Measurements from ENCODE around the gene TRIM15. TPM values are rescaled to one million over a fixed set of nuclear protein-coding genes. Genes with fewer than 3 reads are reported as not detected.
A peak's percentile ranks its signal among the peaks of the same experiment; 100 is the strongest.

The TRIM15 gene
- total RNA-seq, 6 experiments from 2014 or later = 1.7 to 17.7 (median 5.7) TPM

DNA sequence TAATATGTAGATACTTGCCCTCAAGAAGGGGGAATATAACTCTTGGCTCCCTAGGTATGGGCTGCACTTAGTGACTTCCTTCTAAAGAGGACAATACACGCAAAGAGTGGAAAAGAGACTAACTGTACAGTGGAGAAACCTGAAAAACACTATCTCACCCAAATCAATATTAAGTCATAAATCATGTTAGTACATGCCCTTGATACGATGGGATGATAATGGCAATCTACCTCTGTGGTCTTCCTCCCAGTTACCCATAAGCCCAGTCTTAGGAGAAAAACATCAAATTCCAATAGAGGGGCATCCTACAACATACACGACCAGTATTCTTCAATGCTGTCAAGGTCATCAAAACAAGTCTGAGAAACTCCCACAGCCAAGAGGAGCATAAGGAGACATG is 48.6 kb downstream of the TRIM15 start:
- no peaks in the 10 kb centered on the region for H3K27me3 ChIP-seq
- intact Hi-C loops (cut with DNase I) = no loop called here

DNA sequence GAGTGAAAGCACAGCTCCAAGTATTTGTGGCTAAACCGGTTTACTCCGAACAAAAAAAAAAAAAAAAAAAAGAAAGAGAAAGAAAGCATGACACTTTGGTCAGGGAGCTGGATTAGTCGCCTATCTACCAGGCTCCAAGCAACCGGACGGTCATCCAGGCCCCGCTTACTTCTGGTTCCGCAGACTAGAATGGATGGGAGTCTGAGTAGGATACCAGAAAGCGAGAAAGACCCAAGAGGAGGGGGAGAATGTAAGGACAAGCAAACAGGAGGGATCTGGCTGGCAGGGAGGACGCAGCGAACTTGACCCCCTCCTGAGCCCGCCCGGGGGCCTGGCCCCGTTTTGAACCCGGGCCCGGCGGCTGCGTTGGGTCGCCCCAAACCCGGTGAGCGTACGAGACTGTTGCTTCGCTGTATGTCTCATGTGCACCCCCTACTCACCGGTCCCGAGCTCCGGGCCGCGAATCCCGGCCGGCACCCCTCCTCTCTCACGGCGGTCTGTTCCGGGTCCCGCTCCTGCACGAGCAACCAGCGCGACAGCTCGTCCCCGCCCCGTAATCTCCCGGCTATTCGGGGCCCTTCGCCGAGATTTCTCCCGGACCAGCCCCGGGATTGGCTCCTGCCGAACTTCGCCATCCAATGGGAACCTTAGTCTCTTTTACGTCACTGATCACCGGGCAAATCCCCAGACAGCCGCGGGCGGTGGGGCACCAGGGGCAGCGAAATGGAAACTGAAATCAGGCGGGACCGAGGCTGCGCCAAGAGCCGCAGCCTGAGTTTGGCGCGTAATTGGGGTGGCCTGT is 49.7 kb downstream of the TRIM15 start, which contains the start of gene TRIM26:
Gene TRIM26 (minus strand): TSS at position 542 of the 802 bp plus-strand sequence. CDS start 14,303 bp downstream, outside the sequence.
- WGBS (ENCODE audit: insufficient coverage, low coverage, low lambda C conversion rate, missing lambda C conversion rate) = 0% methylated on average over 6 of the region's 59 CpGs
- TF ChIP-seq, protein P1, sequence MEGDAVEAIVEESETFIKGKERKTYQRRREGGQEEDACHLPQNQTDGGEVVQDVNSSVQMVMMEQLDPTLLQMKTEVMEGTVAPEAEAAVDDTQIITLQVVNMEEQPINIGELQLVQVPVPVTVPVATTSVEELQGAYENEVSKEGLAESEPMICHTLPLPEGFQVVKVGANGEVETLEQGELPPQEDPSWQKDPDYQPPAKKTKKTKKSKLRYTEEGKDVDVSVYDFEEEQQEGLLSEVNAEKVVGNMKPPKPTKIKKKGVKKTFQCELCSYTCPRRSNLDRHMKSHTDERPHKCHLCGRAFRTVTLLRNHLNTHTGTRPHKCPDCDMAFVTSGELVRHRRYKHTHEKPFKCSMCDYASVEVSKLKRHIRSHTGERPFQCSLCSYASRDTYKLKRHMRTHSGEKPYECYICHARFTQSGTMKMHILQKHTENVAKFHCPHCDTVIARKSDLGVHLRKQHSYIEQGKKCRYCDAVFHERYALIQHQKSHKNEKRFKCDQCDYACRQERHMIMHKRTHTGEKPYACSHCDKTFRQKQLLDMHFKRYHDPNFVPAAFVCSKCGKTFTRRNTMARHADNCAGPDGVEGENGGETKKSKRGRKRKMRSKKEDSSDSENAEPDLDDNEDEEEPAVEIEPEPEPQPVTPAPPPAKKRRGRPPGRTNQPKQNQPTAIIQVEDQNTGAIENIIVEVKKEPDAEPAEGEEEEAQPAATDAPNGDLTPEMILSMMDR (IDR thresholded peaks at IDR 0.05) = no peak
- peak; percentile 99 for TF ChIP-seq POLR2A (IDR thresholded peaks at IDR 0.05)
- no peaks in the 10 kb centered on the region for H3K27me3 ChIP-seq

More for the DNA sequence above, 48.6 kb downstream of the TRIM15 start:
- no peaks in the 10 kb centered on the region for H3K9me3 ChIP-seq
- DNase-seq (no peak), ATAC-seq (no peak)
- peak overlapping the region in 2 of 3 donors; percentile 98 to 99 for H3K27ac ChIP-seq
- peak overlapping the region; percentile 76 to 99 (median 95) for H3K4me3 ChIP-seq
- TF ChIP-seq POLR2A (IDR thresholded peaks at IDR 0.05) = no peak
- TF ChIP-seq, protein P1 (IDR thresholded peaks at IDR 0.05) = no peak
- 10% methylated on average over 3 of the region's 3 CpGs for WGBS (ENCODE audit: insufficient coverage, low coverage, low lambda C conversion rate, missing lambda C conversion rate)
- no peaks in the 10 kb centered on the region for H3K36me3 ChIP-seq
- H3K4me1 ChIP-seq = peaks cover 0 to 46% (median 19%) of the 10 kb centered on the region in 4 donors

DNA sequence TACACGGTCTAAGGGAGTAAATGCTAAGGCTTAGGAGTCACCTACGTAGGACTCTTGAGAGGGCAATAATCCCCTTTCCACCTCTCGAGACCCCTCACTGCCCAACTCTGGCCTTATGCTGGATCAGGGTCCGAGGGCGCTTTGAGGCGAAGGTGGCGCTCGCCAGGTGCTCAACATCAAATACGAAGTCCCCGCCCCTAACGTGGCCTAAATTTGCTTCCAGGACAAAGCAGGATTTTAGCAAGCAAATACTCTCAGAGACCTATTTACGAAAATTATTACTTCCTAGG is 50.3 kb downstream of the TRIM15 start:
- H3K36me3 ChIP-seq = no peaks in the 10 kb centered on the region
- peak overlapping the region; percentile 92 to 99 (median 98) for H3K27ac ChIP-seq
- WGBS (ENCODE audit: insufficient coverage, low coverage, low lambda C conversion rate, missing lambda C conversion rate) = 0% methylated on average over 8 of the region's 12 CpGs
- H3K4me1 ChIP-seq = peaks cover 0 to 33% (median 13%) of the 10 kb centered on the region in 4 donors
- intact Hi-C loops (cut with DNase I) = no loop called here
- peak overlapping the region; percentile 76 to 99 (median 95) for H3K4me3 ChIP-seq
- ATAC-seq (no peak), DNase-seq (no peak)
- H3K27me3 ChIP-seq = no peaks in the 10 kb centered on the region
- H3K9me3 ChIP-seq = no peaks in the 10 kb centered on the region
- no peak for TF ChIP-seq POLR2A (IDR thresholded peaks at IDR 0.05)
- TF ChIP-seq, protein P1 (IDR thresholded peaks at IDR 0.05) = no peak

More for the DNA sequence above, 49.7 kb downstream of the TRIM15 start, which contains the start of gene TRIM26:
- Histone ChIP-seq H3K4me1 (peaks cover 0 to 37% (median 15%) of the 10 kb centered on the region in 4 donors), H3K27ac (peak within 1 kb of the TSS; percentile 92 to 99 (median 98)), H3K4me3 (peak within 1 kb of the TSS; percentile 76 to 99 (median 95)), H3K36me3 (no peaks in the 10 kb centered on the region), H3K9me3 (no peaks in the 10 kb centered on the region)
- peak; percentile 87 to 94 (median 90) for ATAC-seq
- peak; percentile 97 to 99 (median 98) for DNase-seq
- intact Hi-C loops (cut with DNase I) = no loop called here

DNA sequence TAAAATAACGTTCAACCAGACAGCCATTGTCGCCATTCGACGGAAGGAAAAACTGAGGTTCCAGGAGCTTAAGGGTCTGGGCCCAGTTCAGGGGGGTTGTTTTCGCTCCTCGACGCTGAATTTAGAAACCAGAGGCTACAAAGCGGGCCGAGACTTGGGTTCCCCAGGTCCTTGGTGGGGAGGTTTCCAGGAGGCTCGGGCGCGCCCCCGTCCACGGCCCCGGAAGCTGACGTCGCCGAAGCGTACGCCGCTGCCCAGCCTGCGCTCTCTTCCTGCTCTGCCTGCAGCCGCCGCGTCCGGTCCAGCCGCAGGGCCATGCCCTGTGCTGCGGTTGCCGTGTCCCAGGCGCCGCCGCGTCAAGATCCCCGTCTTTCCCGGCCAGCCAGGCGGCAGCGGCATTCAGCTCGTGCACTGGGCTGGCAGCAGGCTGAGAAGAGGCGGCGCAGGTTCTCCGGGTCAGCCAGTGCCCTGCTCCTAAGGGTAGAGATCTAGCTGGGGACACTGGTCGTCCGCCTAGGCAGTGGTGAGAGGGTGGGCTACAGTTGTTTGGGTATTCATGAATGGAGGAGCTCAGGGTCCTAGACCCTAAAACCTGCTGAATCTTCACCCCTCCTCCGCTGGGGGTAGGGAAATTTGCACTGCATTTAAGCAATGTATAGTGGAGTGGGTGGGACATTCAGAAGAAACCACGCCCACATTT is 50.8 kb downstream of the TRIM15 start:
- TF ChIP-seq, protein P1 (IDR thresholded peaks at IDR 0.05) = no peak
- TF ChIP-seq POLR2A (IDR thresholded peaks at IDR 0.05) = peak; percentile 90
- DNase-seq = peak; percentile 89 to 92 (median 91)

More for the DNA sequence above, 50.8 kb downstream of the TRIM15 start:
- no peaks in the 10 kb centered on the region for H3K36me3 ChIP-seq
- H3K27ac ChIP-seq = peak overlapping the region; percentile 92 to 99 (median 98)
- WGBS (ENCODE audit: insufficient coverage, low coverage, low lambda C conversion rate, missing lambda C conversion rate) = 3% methylated on average over 8 of the region's 45 CpGs
- peaks cover 0 to 35% (median 11%) of the 10 kb centered on the region in 4 donors for H3K4me1 ChIP-seq
- H3K27me3 ChIP-seq = no peaks in the 10 kb centered on the region
- H3K4me3 ChIP-seq = peak overlapping the region; percentile 76 to 99 (median 95)
- intact Hi-C loops (cut with DNase I) = no loop called here
- H3K9me3 ChIP-seq = no peaks in the 10 kb centered on the region
- peak; percentile 81 to 88 (median 83) for ATAC-seq
